ENCODE data around the gene KCNAB1. TPM values are rescaled to one million over a fixed set of nuclear protein-coding genes. Genes with fewer than 3 reads are reported as not detected.

The KCNAB1 gene
- total RNA-seq, 1 experiment from 2014 or later, result 1.4 TPM

DNA sequence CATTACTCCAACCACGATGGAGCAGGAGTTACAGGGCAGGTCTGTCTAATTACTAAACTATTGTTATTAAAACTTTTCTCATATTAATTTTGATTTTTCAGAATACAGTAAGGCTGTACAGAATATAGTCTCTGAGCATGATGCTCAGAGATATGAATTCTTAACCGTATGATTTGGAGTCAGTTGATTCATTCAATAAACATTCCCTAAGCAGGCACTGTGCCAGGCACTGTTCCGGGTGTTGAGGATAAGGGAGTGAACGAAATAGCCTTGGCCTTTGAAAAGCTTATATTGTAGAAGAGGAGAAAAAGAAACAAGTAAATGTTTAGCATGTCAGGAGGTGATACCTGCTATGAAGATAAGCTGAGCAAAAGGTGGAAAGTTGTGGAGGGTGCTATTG is 187.3 kb downstream of the KCNAB1 start:
- peak in 1 of 2 experiments; percentile 17 for DNase-seq
- H4K20me1 ChIP-seq (ENCODE audit: insufficient read depth), result no peaks in the 10 kb centered on the region
- BruUV-seq (replicated peaks), result no TSS peak
- H3K79me2 ChIP-seq (ENCODE audit: low read depth), result no peaks in the 10 kb centered on the region
- no peaks in the 10 kb centered on the region for H3K36me3 ChIP-seq (ENCODE audit: low read depth)
- H3F3A ChIP-seq (ENCODE audit: insufficient read depth, low read depth), result no peaks in the 10 kb centered on the region
- H3K4me2 ChIP-seq, result no peak overlapping the region
- no peak overlapping the region for H3K4me3 ChIP-seq
- intact Hi-C loops (cut with micrococcal nuclease; ENCODE audit: unreplicated experiment), result no loop called here
- CTCF ChIA-PET, result no interaction called here
- H3K9me3 ChIP-seq (ENCODE audit: insufficient read depth, low read depth), result no peaks in the 10 kb centered on the region
- POLR2A ChIA-PET (ENCODE audit: unreplicated experiment), result no interaction called here
- no peaks in the 10 kb centered on the region for H3K27me3 ChIP-seq (ENCODE audit: insufficient read depth, low read depth)
- H3K9me2 ChIP-seq (ENCODE audit: insufficient read depth), result no peaks in the 10 kb centered on the region; the same call in 1 of the 2 replicates
- H3K27ac ChIP-seq, result no peak overlapping the region
- no peak overlapping the region for H2AFZ ChIP-seq
- no peaks in the 10 kb centered on the region for H3K4me1 ChIP-seq (replicated peaks; ENCODE audit: insufficient read depth)
- TF ChIP-seq, protein P1, sequence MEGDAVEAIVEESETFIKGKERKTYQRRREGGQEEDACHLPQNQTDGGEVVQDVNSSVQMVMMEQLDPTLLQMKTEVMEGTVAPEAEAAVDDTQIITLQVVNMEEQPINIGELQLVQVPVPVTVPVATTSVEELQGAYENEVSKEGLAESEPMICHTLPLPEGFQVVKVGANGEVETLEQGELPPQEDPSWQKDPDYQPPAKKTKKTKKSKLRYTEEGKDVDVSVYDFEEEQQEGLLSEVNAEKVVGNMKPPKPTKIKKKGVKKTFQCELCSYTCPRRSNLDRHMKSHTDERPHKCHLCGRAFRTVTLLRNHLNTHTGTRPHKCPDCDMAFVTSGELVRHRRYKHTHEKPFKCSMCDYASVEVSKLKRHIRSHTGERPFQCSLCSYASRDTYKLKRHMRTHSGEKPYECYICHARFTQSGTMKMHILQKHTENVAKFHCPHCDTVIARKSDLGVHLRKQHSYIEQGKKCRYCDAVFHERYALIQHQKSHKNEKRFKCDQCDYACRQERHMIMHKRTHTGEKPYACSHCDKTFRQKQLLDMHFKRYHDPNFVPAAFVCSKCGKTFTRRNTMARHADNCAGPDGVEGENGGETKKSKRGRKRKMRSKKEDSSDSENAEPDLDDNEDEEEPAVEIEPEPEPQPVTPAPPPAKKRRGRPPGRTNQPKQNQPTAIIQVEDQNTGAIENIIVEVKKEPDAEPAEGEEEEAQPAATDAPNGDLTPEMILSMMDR (conservative IDR thresholded peaks at IDR 0.05), result no peak
- no peak for TF ChIP-seq EZH2 (IDR thresholded peaks at IDR 0.05; ENCODE audit: low read depth)

DNA sequence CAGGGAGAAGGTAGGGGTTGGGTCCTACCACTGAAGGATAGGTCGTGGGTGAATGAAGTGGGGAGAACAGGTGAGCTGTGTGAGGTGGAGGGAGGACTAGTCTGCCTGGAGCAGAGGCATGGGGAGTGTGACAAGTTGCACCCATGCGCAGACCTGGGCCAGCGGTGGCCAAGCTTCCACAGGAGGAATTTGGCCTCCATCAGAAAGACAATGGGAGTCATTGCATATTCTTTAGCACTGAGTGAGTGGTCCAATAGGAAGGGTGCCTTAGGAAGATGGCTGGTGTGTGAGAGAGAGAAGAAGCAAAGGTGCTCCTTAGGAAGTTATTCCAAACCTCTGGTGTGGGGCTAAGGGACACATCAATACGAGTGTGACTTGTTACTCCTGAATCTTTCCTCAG is 191.1 kb downstream of the KCNAB1 start:
- H3K4me3 ChIP-seq, result no peak overlapping the region
- ChIA-PET CTCF (no interaction called here), POLR2A (ENCODE audit: unreplicated experiment) (no interaction called here)
- H3K9me3 ChIP-seq (ENCODE audit: insufficient read depth, low read depth), result no peaks in the 10 kb centered on the region
- TF ChIP-seq EZH2 (IDR thresholded peaks at IDR 0.05; ENCODE audit: low read depth), result no peak
- TF ChIP-seq, protein P1 (conservative IDR thresholded peaks at IDR 0.05), result no peak
- no peaks in the 10 kb centered on the region for H3K4me1 ChIP-seq (replicated peaks; ENCODE audit: insufficient read depth)
- no peaks in the 10 kb centered on the region for H4K20me1 ChIP-seq (ENCODE audit: insufficient read depth)
- no peaks in the 10 kb centered on the region for H3K36me3 ChIP-seq (ENCODE audit: low read depth)
- no peak overlapping the region for H2AFZ ChIP-seq
- H3K4me2 ChIP-seq, result no peak overlapping the region
- H3F3A ChIP-seq (ENCODE audit: insufficient read depth, low read depth), result no peaks in the 10 kb centered on the region
- intact Hi-C loops (cut with micrococcal nuclease; ENCODE audit: unreplicated experiment), result no loop called here
- H3K9me2 ChIP-seq (ENCODE audit: insufficient read depth), result no peaks in the 10 kb centered on the region
- BruUV-seq (replicated peaks), result no TSS peak
- no peaks in the 10 kb centered on the region for H3K79me2 ChIP-seq (ENCODE audit: low read depth)
- no peaks in the 10 kb centered on the region for H3K27me3 ChIP-seq (ENCODE audit: insufficient read depth, low read depth)
- no peak for DNase-seq
- no peak overlapping the region for H3K27ac ChIP-seq

DNA sequence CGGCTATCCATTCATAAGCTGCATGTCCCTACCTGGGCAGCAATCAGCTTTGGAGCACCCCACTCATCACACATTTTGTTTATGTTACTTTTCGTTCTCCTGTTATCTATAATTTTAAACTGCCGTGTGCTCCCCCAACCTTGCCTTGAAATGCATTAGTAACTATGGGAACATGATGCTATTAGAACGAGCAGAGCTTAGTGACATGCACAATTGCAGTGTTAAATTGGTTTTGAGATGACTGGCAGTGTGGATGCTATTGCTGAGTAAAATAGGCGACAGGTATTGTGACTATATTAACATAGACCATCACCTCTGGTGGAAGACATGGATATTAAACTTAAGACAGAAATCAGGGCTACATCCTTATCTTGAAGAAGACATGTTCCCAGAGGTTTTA is 191.6 kb downstream of the KCNAB1 start:
- no peak for DNase-seq
- ChIA-PET CTCF (no interaction called here), POLR2A (ENCODE audit: unreplicated experiment) (no interaction called here)
- H3K4me2 ChIP-seq, result no peak overlapping the region
- H3K27me3 ChIP-seq (ENCODE audit: insufficient read depth, low read depth), result no peaks in the 10 kb centered on the region
- no peaks in the 10 kb centered on the region for H3K79me2 ChIP-seq (ENCODE audit: low read depth)
- H2AFZ ChIP-seq, result no peak overlapping the region
- no peaks in the 10 kb centered on the region for H3K4me1 ChIP-seq (replicated peaks; ENCODE audit: insufficient read depth)
- no peaks in the 10 kb centered on the region for H3K9me3 ChIP-seq (ENCODE audit: insufficient read depth, low read depth)
- TF ChIP-seq, protein P1 (conservative IDR thresholded peaks at IDR 0.05), result no peak
- no peak for TF ChIP-seq EZH2 (IDR thresholded peaks at IDR 0.05; ENCODE audit: low read depth)
- BruUV-seq (replicated peaks), result no TSS peak
- no peaks in the 10 kb centered on the region for H4K20me1 ChIP-seq (ENCODE audit: insufficient read depth)
- no peaks in the 10 kb centered on the region for H3K36me3 ChIP-seq (ENCODE audit: low read depth)
- H3K4me3 ChIP-seq, result no peak overlapping the region
- no peak overlapping the region for H3K27ac ChIP-seq
- no peaks in the 10 kb centered on the region for H3K9me2 ChIP-seq (ENCODE audit: insufficient read depth)
- intact Hi-C loops (cut with micrococcal nuclease; ENCODE audit: unreplicated experiment), result no loop called here
- H3F3A ChIP-seq (ENCODE audit: insufficient read depth, low read depth), result no peaks in the 10 kb centered on the region

Measured in PC-9 (cell line).